Neuron (in vitro differentiated cells): ENCODE data around the gene MRC2.

Experiments
- H2AFZ ChIP-seq: one replicate; pipeline ENCODE4 v1.6.1; 2013; ENCODE audit warnings: low read depth, mild to moderate bottlenecking, inconsistent platforms, low read length, moderate library complexity
- H3K27me3 ChIP-seq: one replicate; pipeline ENCODE4 v1.6.1; 2013; ENCODE audit warnings: low read length; ENCODE audit not compliant: insufficient read depth
- H3K36me3 ChIP-seq: one replicate; pipeline ENCODE4 v1.6.1; 2013; ENCODE audit warnings: low read length; ENCODE audit not compliant: insufficient read depth
- H3K4me1 ChIP-seq: one replicate; pipeline ENCODE4 v1.6.1; 2013; ENCODE audit warnings: low read length; ENCODE audit not compliant: insufficient read depth
- H3K4me3 ChIP-seq: 2 replicates; pipeline ENCODE4 v1.5.1; 2013; ENCODE audit warnings: mild to moderate bottlenecking, low read length, moderate library complexity
- H3K9me3 ChIP-seq: one replicate; pipeline ENCODE4 v1.6.1; 2013; ENCODE audit warnings: low read length

The MRC2 gene

DNA sequence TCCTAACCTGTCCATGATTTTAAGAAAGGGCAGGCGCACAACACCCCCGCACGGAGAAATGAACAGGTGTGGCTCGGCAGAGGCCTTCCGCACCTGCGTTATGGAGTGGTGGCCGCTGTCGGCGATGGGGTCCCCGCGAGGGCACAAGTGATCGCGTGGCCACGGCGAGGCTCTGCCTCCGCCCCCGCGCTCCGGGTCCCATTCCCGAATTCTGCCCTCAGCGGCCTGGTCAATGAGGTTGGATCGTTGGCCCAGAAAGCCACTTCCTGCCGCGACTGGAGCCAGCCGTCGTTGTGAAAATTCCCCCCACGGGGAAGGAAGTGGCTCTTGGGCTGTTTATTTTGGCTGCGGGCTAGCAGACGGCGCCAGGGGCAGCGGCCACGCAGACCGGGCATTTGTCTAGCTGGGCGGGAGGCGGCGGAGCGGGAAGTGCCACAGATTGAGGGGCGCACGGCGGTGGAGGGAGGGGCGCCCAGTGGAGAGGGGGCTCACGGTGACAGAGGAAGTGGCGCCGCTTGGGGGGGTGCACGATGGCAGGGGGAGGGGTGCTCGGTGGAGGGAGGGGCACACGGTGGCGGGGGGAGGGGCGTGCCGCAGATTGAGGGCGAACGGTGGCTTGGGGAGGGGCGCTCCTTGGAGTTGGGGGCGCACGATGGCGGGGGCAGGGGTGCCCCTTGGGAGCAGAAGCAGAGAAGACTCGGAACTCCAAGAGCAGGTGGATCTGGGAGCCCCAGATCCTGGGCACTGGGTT lies 25.0 kb downstream of the MRC2 start:
- peak overlapping the region; percentile 27 for H3K4me3 ChIP-seq
- H3K4me1 ChIP-seq, result peaks cover 36% of the 10 kb centered on the region
- H2AFZ ChIP-seq, result no peak overlapping the region
- H3K9me3 ChIP-seq, result no peaks in the 10 kb centered on the region
- H3K27me3 ChIP-seq, result no peaks in the 10 kb centered on the region
- no peaks in the 10 kb centered on the region for H3K36me3 ChIP-seq

DNA sequence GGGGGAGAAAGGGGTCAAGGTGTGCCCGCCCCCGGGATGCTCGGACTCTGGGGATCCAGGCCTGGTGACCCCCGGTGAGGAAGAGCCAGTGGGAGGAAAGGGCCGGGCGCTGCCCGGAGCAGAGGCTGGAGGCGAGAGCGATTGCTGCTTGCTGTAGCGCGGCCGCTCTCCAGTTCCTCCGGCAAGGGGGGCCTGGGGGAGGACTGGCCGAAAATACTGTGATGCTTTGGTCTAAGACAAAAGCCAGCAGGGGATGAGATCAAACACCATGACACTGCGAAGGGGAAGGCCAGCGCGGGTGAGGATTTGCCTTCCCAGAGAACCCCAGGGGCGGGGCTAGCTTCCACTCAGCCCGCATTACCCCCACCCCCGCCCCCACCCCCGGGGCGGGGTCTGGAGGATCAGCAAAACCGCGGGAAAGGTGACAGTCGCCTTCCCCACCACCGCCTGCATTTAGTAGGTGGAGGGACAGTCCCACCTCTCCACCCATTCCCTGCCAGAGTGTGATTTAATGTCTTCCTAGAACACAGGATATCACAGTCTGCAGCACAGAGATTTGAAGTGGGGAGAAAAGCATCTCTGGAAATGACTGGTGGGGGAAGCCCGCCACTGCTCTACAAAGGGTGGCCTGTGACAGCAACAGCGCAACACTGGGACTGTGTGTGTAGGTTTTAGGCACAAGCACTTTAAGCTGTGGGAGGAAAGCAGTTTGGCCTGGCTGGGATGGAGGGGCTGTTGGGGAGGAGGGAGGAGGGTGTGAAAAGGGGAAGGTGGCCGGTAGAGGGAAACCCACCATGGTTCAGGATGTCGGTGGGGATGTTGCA lies 25.7 kb downstream of the MRC2 start:
- H3K9me3 ChIP-seq, result no peaks in the 10 kb centered on the region
- H3K36me3 ChIP-seq, result peaks cover 3% of the 10 kb centered on the region
- H2AFZ ChIP-seq, result no peak overlapping the region
- peak overlapping the region; percentile 27 for H3K4me3 ChIP-seq
- peaks cover 43% of the 10 kb centered on the region for H3K4me1 ChIP-seq
- no peaks in the 10 kb centered on the region for H3K27me3 ChIP-seq

DNA sequence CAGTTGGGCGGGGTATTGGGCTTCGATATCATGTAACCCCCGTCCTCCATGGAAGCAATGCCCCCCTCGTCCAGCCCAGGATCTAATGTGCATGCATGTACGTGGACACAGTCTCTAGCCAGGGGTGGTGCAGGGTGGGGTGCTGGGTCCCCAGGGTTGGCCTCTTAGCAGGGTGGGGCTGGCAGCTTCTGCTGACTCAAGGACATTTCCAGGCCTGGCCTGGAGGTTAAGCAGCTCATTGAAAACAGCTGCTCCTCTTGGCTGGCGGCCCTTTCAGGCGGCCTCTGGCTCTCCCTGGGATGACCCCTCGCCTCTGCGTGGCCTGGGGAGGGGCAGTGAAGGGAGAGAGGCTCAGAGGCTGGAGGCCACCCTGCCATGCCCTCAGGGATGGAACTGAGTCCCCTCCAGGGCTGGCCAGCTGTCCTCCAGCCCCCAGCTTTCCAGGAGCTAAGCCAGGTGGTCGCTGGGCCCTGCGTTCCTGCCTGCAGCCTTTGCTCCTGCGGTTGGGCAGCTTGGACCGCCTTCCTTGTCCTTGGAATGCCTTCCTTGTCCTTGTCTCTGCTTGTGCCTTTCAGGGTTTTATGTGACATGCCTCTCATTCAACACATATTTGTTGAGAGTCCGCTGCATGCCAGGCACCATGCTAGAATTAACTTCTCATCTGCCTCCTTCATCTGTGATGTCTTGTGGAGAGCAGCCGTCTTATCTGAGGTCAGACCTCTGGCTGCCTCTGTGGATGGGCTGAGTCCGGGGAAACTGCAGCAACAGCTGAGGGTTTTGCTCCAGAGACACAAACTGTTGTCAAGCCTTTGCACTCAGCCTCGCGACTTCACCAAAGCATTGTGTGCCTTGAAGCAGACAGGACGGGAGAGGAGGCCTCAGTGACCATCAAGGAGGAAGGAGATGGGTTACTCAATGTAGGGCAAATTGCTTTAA lies 26.6 kb downstream of the MRC2 start:
- H2AFZ ChIP-seq, result no peak overlapping the region
- H3K36me3 ChIP-seq, result peaks cover 5% of the 10 kb centered on the region
- H3K4me1 ChIP-seq, result peaks cover 44% of the 10 kb centered on the region
- no peaks in the 10 kb centered on the region for H3K27me3 ChIP-seq
- peak overlapping the region; percentile 15 for H3K4me3 ChIP-seq
- H3K9me3 ChIP-seq, result no peaks in the 10 kb centered on the region

DNA sequence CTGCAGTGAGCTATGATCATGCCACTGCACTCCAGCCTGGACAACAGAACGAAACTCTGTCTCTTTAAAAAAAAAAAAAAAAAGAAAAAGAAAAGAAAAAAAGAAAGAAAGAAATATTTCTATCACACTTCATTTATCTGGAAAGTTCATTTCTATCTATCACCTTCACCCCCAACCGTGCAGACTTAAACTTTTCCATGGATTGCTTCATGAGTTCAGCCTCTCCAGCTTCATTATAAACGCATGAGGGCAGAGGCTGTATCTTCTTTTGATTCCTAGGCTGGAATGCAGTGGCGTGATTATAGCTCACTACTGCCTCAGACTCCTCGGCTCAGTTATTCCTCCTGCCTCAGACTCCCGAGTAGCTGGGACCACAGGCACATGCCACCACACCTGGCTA lies 28.2 kb downstream of the MRC2 start:
- Histone ChIP-seq H2AFZ (no peak overlapping the region), H3K36me3 (peaks cover 5% of the 10 kb centered on the region), H3K4me1 (peaks cover 44% of the 10 kb centered on the region), H3K27me3 (no peaks in the 10 kb centered on the region), H3K9me3 (peaks cover 1% of the 10 kb centered on the region), H3K4me3 (no peak overlapping the region)

DNA sequence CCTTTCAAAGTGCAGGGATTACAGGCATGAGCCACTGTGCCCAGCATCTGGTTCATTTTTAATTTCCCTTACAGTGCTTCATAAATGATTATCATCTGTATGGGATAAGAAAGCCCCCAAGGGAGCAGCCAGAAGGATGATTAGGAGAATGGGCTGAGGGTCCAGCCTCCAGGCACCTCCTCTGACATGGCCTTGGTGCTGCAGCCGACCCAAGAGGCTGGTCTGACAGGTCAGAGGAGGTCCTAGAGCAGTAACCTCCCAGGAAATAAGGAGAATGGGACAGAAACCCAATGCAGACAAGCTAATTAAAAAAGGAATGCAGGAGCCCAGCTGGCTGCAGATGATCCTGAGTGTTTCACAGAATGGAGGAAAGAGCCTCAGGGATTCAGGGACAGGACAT lies 29.0 kb downstream of the MRC2 start:
- H3K9me3 ChIP-seq, result peaks cover 1% of the 10 kb centered on the region
- H2AFZ ChIP-seq, result no peak overlapping the region
- H3K4me1 ChIP-seq, result peaks cover 44% of the 10 kb centered on the region
- no peaks in the 10 kb centered on the region for H3K27me3 ChIP-seq
- no peak overlapping the region for H3K4me3 ChIP-seq
- H3K36me3 ChIP-seq, result peaks cover 5% of the 10 kb centered on the region

DNA sequence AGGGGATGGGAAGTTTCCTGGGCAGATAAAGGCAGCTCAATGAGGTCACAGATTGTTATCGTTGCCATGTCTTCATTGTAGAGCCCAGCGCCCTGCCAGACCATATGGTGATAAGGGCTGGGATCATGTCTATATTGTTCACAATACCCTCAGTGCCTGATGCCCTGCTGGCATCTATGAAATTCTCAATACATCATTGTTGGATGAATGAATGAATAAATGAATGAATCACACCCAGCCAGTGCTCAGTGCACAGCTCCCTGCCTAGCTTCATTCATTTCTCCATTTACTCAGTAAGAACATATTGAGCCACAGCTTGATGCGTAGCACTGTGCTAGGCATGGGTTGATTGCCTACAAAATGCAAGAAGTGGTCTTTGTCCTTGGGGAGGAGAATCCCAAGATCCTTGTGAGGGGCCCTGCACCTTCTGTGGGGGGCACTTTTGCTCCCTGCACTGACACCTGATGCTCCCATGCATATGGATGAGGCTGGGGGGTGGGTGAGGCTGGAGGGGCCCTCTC lies 29.7 kb downstream of the MRC2 start:
- H3K27me3 ChIP-seq, result no peaks in the 10 kb centered on the region
- H2AFZ ChIP-seq, result no peak overlapping the region
- peaks cover 1% of the 10 kb centered on the region for H3K9me3 ChIP-seq
- no peak overlapping the region for H3K4me3 ChIP-seq
- peaks cover 40% of the 10 kb centered on the region for H3K4me1 ChIP-seq
- H3K36me3 ChIP-seq, result peaks cover 5% of the 10 kb centered on the region

DNA sequence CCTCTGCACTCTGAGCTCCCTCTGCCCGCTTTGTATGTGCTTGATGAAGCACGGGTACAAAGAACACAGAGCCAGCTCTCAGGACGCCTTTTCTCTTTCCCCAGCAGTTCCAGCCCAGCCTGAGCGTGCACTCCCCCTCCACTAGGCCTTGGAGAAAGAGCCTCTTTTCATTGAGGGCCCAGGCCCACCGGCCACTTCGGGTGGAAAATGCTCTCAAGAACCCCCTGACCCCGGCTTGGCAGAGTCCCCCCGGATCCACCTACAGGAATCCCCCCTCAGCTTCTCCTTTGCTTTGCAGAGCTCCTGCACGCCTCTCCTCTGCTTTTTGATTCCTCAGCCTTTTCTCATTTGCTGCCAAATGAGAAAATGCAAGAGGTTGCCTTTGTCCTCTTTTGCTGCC lies 30.2 kb downstream of the MRC2 start:
- peaks cover 5% of the 10 kb centered on the region for H3K36me3 ChIP-seq
- no peak overlapping the region for H2AFZ ChIP-seq

DNA sequence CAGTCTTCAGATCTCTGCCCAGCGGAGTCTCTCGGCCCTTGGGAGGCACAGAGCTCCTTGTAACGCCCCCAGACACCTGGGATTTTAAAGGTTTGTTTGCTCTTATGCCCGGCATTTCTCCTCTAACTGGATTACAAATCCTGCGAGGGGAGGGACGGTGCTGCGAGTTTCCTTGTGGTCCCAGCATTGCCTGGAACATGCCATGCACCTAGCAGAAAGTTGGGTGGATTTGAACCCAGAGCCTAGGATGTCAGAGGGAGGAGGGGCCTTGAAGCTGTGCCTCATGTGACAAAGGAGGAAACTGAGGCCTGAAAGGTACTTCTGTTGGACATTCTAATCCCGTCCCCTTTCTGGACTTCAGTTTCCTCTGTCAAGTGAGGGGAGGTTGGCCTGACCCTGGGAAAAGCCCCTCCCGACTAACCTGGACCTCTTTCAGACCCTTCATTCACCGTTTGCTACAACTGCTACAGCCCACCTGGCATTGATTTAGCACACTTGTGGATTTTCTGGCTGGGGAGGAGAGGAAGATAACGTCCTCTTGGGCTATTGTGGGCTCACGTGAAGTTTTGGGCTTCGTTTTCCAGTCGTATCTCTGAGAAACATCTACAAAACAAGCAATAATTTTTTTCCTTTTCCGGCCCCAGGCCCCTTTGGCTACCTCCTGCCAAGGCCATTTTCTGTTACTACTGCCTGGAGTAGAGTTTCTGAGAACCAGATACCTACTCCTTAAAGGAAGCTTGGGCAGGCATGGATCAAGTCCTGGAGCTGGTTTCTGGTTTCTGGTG lies 30.9 kb downstream of the MRC2 start:
- H3K36me3 ChIP-seq, result peaks cover 5% of the 10 kb centered on the region
- peaks cover 31% of the 10 kb centered on the region for H3K4me1 ChIP-seq
- no peaks in the 10 kb centered on the region for H3K27me3 ChIP-seq
- H3K9me3 ChIP-seq, result peaks cover 1% of the 10 kb centered on the region
- no peak overlapping the region for H2AFZ ChIP-seq
- no peak overlapping the region for H3K4me3 ChIP-seq

More for the DNA sequence above, 30.2 kb downstream of the MRC2 start:
- Histone ChIP-seq H3K4me3 (no peak overlapping the region), H3K27me3 (no peaks in the 10 kb centered on the region), H3K9me3 (peaks cover 1% of the 10 kb centered on the region), H3K4me1 (peaks cover 36% of the 10 kb centered on the region)

DNA sequence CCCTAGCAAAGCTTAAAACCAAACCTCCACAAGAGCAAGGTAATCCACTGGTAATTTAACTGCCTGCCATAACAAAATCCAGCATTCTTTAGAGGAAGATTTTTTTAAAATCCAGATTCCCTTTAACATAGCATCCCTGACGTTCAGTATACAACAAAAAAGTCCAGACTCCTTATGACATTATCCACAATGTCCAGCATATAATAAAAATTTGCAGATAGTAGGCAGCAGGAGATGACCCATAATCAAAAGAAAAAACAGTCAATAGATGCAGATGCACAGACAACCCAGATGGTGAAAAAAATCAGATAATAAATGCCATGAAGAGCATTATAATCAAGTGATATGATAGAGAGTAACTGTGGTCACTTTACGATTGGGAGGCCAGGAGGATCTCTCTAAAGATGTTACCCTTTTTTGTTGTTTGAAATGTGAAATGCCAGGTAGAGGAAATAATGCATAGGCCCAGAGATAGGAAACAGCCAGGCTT lies 33.2 kb downstream of the MRC2 start:
- Histone ChIP-seq H3K4me3 (no peak overlapping the region), H3K27me3 (no peaks in the 10 kb centered on the region), H3K36me3 (peaks cover 12% of the 10 kb centered on the region)

DNA sequence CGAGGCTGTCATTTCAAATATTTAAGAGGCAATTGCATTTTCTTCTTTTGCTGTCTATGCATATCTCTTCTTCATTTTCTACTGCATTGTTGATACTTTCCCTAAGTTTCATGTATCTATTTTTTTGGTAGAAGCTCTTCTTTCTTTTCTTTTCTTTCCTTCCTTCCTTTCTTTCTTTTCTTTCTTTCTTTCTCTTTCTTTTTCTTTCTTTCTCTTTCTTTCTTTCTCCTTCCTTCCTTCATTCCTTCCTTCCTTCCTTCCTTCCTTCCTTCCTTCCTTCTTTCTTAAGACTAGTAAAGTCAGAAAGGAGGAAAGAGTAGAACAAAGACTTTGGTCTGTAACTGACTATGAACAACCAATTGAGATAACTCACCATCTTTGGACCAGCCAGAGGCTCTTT lies 33.9 kb downstream of the MRC2 start:
- Histone ChIP-seq H3K36me3 (peaks cover 16% of the 10 kb centered on the region), H3K4me1 (peaks cover 16% of the 10 kb centered on the region), H3K4me3 (no peak overlapping the region), H2AFZ (no peak overlapping the region), H3K27me3 (no peaks in the 10 kb centered on the region), H3K9me3 (peaks cover 1% of the 10 kb centered on the region)

More for the DNA sequence above, 33.2 kb downstream of the MRC2 start:
- Histone ChIP-seq H3K4me1 (peaks cover 16% of the 10 kb centered on the region), H3K9me3 (peaks cover 1% of the 10 kb centered on the region), H2AFZ (no peak overlapping the region)

DNA sequence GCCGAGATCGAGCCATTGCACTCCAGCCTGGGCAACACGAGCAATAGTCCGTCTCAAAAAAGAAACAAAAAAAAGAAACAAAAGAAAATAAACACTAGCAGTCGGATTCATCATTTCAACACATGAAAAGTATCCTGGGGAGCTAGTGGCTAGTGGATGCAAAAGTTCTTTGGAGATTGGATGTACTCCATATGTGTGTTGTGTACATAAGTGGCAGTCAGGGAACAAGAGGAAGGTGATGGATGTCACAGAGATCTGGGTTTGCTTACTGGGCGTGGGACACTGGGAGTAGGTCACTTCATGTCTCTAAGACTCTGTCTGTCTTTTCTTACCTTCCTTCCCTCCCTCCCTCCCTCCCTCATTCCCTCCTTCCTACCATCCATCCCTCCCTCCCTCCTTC lies 35.4 kb downstream of the MRC2 start:
- Histone ChIP-seq H3K9me3 (peaks cover 1% of the 10 kb centered on the region), H3K4me1 (peaks cover 4% of the 10 kb centered on the region), H3K4me3 (no peak overlapping the region), H3K36me3 (peaks cover 22% of the 10 kb centered on the region), H2AFZ (no peak overlapping the region), H3K27me3 (no peaks in the 10 kb centered on the region)

DNA sequence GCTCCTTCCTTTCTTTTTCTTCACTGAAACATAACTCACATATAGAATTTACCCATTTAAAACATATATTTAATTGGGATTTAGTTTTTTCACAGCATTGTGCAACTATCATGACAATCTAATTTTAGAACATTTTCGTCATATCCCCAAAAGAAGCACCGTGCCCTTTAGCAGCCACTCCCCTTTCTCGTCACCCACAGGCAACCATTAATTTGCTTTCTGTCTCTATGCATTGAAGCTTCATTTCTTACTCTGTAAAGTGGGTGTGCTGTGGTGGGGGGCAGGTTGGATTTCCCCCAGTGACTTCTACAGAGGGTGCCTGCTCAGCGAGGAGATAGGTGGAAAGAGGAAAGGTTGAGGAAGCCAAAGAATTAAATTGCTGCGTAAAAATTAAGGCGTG lies 35.8 kb downstream of the MRC2 start:
- no peaks in the 10 kb centered on the region for H3K4me1 ChIP-seq
- peaks cover 21% of the 10 kb centered on the region for H3K36me3 ChIP-seq
- H3K4me3 ChIP-seq, result no peak overlapping the region
- no peak overlapping the region for H2AFZ ChIP-seq
- no peaks in the 10 kb centered on the region for H3K27me3 ChIP-seq
- H3K9me3 ChIP-seq, result peaks cover 1% of the 10 kb centered on the region
